Peyer's patch (tissue), 4 donors: ENCODE results near the gene TWNK.

ENCODE experiments used
- POLR2A ChIP-seq, 2 donors: fragments of 450-650 bp; IDR thresholded peaks; one replicate each; pipeline ENCODE4 v1.5.1; 2017; ENCODE audit warnings: antibody characterized with exemption in 2 of 2, mild to moderate bottlenecking in 2 of 2, moderate library complexity in 2 of 2
- TF ChIP-seq, protein P1 (sequence below), 6 experiments: fragments of 450-650 bp in 4 of 6; fragments of 200-600 bp in 2 of 6; sonication (generic) in 1 of 6; IDR thresholded peaks; one replicate each; pipeline ENCODE4 v1.5.1; 2017 to 2019; ENCODE audit warnings: antibody characterized with exemption in 6 of 6, mild to moderate bottlenecking in 3 of 6, moderate library complexity in 1 of 6

DNA sequence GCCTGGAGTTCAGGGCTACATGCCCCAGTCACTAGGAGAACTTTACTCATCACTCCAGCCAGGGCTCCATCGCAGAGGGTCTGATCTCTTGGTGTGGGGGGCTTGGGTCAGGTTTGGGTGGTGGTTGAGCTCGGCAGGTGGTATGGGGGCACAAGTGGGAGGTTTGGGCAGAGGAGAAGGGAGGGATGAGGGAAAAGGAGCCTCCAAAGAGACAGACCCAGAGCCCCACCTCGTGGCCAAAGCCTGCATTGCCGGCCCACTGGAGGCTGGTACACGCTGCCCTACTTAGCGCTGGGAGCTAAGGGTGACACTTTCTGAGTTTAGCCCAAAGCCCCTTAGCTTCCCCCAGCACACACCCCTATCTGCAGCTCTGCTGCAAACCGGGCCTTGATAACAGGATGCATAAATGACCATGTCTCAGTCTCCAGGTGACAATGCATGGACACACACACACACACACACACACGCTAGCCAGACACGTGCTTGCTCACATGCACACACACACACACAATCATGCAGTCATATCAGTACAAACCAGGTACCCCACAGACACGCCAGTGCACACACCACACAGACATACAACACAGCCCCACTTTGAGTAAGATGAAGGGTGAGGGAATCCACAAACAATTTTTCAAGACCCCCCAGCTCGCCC is 27.0 kb downstream of the TWNK start:
- TF ChIP-seq, protein P1, sequence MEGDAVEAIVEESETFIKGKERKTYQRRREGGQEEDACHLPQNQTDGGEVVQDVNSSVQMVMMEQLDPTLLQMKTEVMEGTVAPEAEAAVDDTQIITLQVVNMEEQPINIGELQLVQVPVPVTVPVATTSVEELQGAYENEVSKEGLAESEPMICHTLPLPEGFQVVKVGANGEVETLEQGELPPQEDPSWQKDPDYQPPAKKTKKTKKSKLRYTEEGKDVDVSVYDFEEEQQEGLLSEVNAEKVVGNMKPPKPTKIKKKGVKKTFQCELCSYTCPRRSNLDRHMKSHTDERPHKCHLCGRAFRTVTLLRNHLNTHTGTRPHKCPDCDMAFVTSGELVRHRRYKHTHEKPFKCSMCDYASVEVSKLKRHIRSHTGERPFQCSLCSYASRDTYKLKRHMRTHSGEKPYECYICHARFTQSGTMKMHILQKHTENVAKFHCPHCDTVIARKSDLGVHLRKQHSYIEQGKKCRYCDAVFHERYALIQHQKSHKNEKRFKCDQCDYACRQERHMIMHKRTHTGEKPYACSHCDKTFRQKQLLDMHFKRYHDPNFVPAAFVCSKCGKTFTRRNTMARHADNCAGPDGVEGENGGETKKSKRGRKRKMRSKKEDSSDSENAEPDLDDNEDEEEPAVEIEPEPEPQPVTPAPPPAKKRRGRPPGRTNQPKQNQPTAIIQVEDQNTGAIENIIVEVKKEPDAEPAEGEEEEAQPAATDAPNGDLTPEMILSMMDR (IDR thresholded peaks at IDR 0.05), result peak; percentile 77 to 93 (median 89)
- no peak for TF ChIP-seq POLR2A (IDR thresholded peaks at IDR 0.05)
